IMR-90 (cell line): ENCODE data around the gene PHF20.

Source experiments
- CTCF ChIP-seq: conservative IDR thresholded peaks from 2 replicates; pipeline ENCODE4 v1.5.1; 2012; ENCODE audit warnings: mild to moderate bottlenecking, low read depth, low read length, improper control_type of control experiment
- ELK1 ChIP-seq: fragments of 150-350 bp; IDR thresholded peaks from 2 replicates; pipeline ENCODE4 v1.6.1; 2016; ENCODE audit warnings: low read depth, mild to moderate bottlenecking, low read length, moderate library complexity, borderline replicate concordance
- FOS ChIP-seq: fragments of 150-350 bp; IDR thresholded peaks from 2 replicates; pipeline ENCODE4 v1.6.1; 2016; ENCODE audit warnings: low read depth, low read length
- MXI1 ChIP-seq: IDR thresholded peaks from 2 replicates; pipeline ENCODE4 v1.6.1; 2012; ENCODE audit warnings: low read depth, mild to moderate bottlenecking, low read length, moderate library complexity, borderline replicate concordance
- POLR2A ChIP-seq: IDR thresholded peaks from 2 replicates; pipeline ENCODE4 v1.6.1; 2012; ENCODE audit warnings: mild to moderate bottlenecking, low read depth, low read length
- RCOR1 ChIP-seq: IDR thresholded peaks from 2 replicates; pipeline ENCODE4 v1.6.1; 2012; ENCODE audit warnings: mild to moderate bottlenecking, low read length, improper control_type of control experiment; ENCODE audit not compliant: insufficient replicate concordance
- RFX5 ChIP-seq: IDR thresholded peaks from 2 replicates; pipeline ENCODE4 v1.8.0; 2012; ENCODE audit warnings: low read depth, mild to moderate bottlenecking, low read length, moderate library complexity
- USF2 ChIP-seq: fragments of 150-350 bp; IDR thresholded peaks from 2 replicates; pipeline ENCODE4 v1.6.1; 2017; ENCODE audit warnings: mild to moderate bottlenecking, antibody characterized with exemption, low read length, low read depth

GRCh38 chr20:35729283-35729807 is 42.5 kb upstream of the PHF20 start:
- no peak for TF ChIP-seq CTCF
- TF ChIP-seq RCOR1 = no peak
- TF ChIP-seq USF2 = no peak
- TF ChIP-seq FOS = no peak
- no peak for TF ChIP-seq MXI1
- no peak for TF ChIP-seq ELK1
- TF ChIP-seq POLR2A = no peak
- no peak for TF ChIP-seq RFX5
